Measurements from ENCODE around the gene KRTCAP2.

The KRTCAP2 gene

GRCh38 chr1:155139895-155140629 is 33.0 kb downstream of the KRTCAP2 start, which contains the start of gene DPM3:
Gene DPM3, minus strand, starts transcription at chr1:155140531. Its CDS starts 291 bp downstream, at chr1:155140240.
- Histone ChIP-seq H3K36me3 (no peaks in the 10 kb centered on the region; the same call in 1 of the 2 replicates), H3K4me3 (ENCODE audit: low read depth, low read length) (peak within 1 kb of the TSS; percentile 98), H3K4me1 (no peaks in the 10 kb centered on the region), H3K9me3 (no peaks in the 10 kb centered on the region), H3K27me3 (peaks cover 4% of the 10 kb centered on the region; the same call in 1 of the 2 replicates)
- peak; percentile 91 for DNase-seq
- no peak for TF ChIP-seq CTCF (IDR thresholded peaks at IDR 0.05; ENCODE audit: low read depth, low read length)

GRCh38 chr1:155137154-155137949 is 35.8 kb downstream of the KRTCAP2 start:
- no peak for TF ChIP-seq CTCF (IDR thresholded peaks at IDR 0.05; ENCODE audit: low read depth, low read length)
- Histone ChIP-seq H3K4me1 (no peaks in the 10 kb centered on the region), H3K27me3 (no peaks in the 10 kb centered on the region), H3K9me3 (no peaks in the 10 kb centered on the region), H3K36me3 (no peaks in the 10 kb centered on the region; the same call in 1 of the 2 replicates), H3K4me3 (ENCODE audit: low read depth, low read length) (peak overlapping the region; percentile 95)
- DNase-seq = no peak

DNA sequence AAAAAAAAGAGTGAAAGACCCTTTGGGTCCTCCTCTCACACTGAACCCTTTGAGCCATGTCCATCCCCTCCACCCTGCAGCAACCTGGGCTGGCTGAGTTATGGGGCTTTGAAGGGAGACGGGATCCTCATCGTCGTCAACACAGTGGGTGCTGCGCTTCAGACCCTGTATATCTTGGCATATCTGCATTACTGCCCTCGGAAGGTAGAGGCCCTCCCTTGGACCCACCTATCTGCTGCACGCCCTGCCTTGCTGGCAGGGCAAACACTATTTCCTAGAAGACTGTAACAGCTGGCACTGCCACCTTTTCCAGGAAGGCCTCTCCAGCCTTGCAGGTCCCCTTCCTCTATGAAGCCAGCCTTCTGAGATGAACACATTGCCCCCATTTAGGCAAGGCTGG is 36.4 kb downstream of the KRTCAP2 start:
- H3K9me3 ChIP-seq = no peaks in the 10 kb centered on the region
- H3K4me3 ChIP-seq (ENCODE audit: low read depth, low read length) = peak overlapping the region; percentile 95
- no peak for DNase-seq
- TF ChIP-seq CTCF (IDR thresholded peaks at IDR 0.05; ENCODE audit: low read depth, low read length) = no peak
- H3K27me3 ChIP-seq = no peaks in the 10 kb centered on the region
- H3K36me3 ChIP-seq = no peaks in the 10 kb centered on the region; the same call in 1 of the 2 replicates
- no peaks in the 10 kb centered on the region for H3K4me1 ChIP-seq

GRCh38 chr1:155135415-155136028 is 37.6 kb downstream of the KRTCAP2 start, which contains the start of gene SLC50A1:
Gene SLC50A1, plus strand, starts transcription at chr1:155135852. Its CDS starts 60 bp downstream, at chr1:155135912.
- peak within 1 kb of the TSS; percentile 95 for H3K4me3 ChIP-seq (ENCODE audit: low read depth, low read length)
- no peaks in the 10 kb centered on the region for H3K9me3 ChIP-seq
- DNase-seq = peak; percentile 98
- H3K36me3 ChIP-seq = no peaks in the 10 kb centered on the region; the same call in 1 of the 2 replicates
- H3K27me3 ChIP-seq = no peaks in the 10 kb centered on the region
- no peak for TF ChIP-seq CTCF (IDR thresholded peaks at IDR 0.05; ENCODE audit: low read depth, low read length)
- H3K4me1 ChIP-seq = no peaks in the 10 kb centered on the region

DNA sequence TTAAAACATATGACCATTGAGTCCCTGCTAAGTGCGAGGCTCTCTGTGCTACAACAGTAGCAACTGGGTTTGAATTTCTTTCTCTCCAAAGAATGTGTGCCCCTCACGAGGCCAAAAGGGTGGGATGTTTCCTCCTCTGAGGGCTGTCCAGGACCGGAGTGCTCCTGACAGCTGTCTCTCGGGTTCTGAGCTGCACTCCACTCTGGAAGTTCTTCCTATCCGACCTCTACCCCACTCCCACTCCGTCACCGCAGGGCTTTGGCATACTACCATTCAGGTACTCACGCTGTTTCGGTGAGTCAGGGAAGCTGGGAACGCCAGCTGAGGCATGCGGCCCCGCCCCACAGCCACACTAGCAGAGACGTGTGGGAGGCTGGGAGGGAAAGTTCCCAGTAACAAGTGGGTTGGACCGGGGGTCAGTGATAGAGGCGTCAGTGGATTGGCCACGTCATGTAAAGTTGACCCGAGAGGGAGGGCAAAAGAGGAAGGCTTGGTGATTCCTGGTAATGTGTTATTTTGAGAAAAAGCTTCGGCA is 38.2 kb downstream of the KRTCAP2 start:
- H3K4me3 ChIP-seq (ENCODE audit: low read depth, low read length) = peak overlapping the region; percentile 95
- H3K9me3 ChIP-seq = no peaks in the 10 kb centered on the region
- DNase-seq = peak; percentile 67
- H3K27me3 ChIP-seq = no peaks in the 10 kb centered on the region
- TF ChIP-seq CTCF (IDR thresholded peaks at IDR 0.05; ENCODE audit: low read depth, low read length) = no peak
- no peaks in the 10 kb centered on the region; the same call in 1 of the 2 replicates for H3K36me3 ChIP-seq
- peaks cover 3% of the 10 kb centered on the region; the same call in 1 of the 2 replicates for H3K4me1 ChIP-seq

All from BE2C (cell line).